GM12878 (cell line): ENCODE measurements around the gene HMGXB3. TPM values are rescaled to one million over a fixed set of nuclear protein-coding genes. Genes with fewer than 3 reads are reported as not detected.

Experiments
- ATAC-seq: fragments of 200-7000 bp; cut with Tn5 transposase; 3 replicates; pipeline ENCODE4 v1.9.1; 2020; ENCODE audit warnings: mild to moderate bottlenecking, moderate library complexity
- BruUV-seq: library from RNA; stranded (reverse); fragments of 400-500 nt; replicated peaks from 2 replicates; lab custom pipeline; 2021; lab: Mats Ljungman, UMichigan
- CTCF ChIA-PET: fragments of 300-600 bp; sonication (Branson Sonifier 250); formaldehyde crosslinking; extraction: SDS; loops from one replicate; lab custom pipeline; 2021; ENCODE audit warnings: inconsistent platforms; lab: Yijun Ruan, JAX
- POLR2A ChIA-PET: fragments of 350-600 bp; formaldehyde crosslinking; extraction: SDS; loops from one replicate; lab custom pipeline; 2021; ENCODE audit warnings: inconsistent platforms; lab: Charles Lee
- RAD21 ChIA-PET: fragments of 300-600 bp; sonication (Branson Sonifier 250); formaldehyde crosslinking; loops from one replicate; lab custom pipeline; 2023; ENCODE audit warnings: antibody characterized with exemption; ENCODE audit not compliant: unreplicated experiment; lab: Charles Lee
- SMC1A ChIA-PET: fragments of 300-600 bp; sonication (Branson Sonifier 250); formaldehyde crosslinking; loops from one replicate; lab custom pipeline; 2023; ENCODE audit not compliant: unreplicated experiment, uncharacterized antibody; lab: Charles Lee
- DNase-seq: peaks from one replicate; pipeline ENCODE4 v3.0.0-alpha.2; 2011; ENCODE audit warnings: low read depth, low spot score
- FAIRE-seq: peaks from 3 replicates; lab custom pipeline; 2011; peaks lifted over from hg19 to GRCh38; lab: Jason Lieb, UNC
- H2AFZ ChIP-seq: 2 replicates; pipeline ENCODE4 v1.6.0; 2011; ENCODE audit warnings: low read depth, low read length, control low read depth; ENCODE audit not compliant: control insufficient read depth
- H3K27ac ChIP-seq: 2 replicates; pipeline ENCODE4 v1.5.1; 2011; ENCODE audit warnings: control low read depth; ENCODE audit not compliant: control insufficient read depth, insufficient read depth
- H3K27me3 ChIP-seq, 2 experiments: replicated peaks in 1 of 2; 2 replicates each; pipeline versions ENCODE4 v1.6.0 to v1.6.1; 2011; ENCODE audit warnings: low read length in 1 of 2; ENCODE audit not compliant: control insufficient read depth in 2 of 2, insufficient read depth in 2 of 2
- H3K36me3 ChIP-seq, 2 experiments: 2 replicates each; pipeline ENCODE4 v1.5.1; 2011; ENCODE audit warnings: low read length in 1 of 2; ENCODE audit not compliant: control insufficient read depth in 2 of 2, insufficient read depth in 2 of 2
- H3K4me1 ChIP-seq: 2 replicates; pipeline ENCODE4 v1.6.1; 2011; ENCODE audit warnings: mild to moderate bottlenecking, low read length, moderate library complexity, mixed read lengths; ENCODE audit not compliant: control insufficient read depth, insufficient read depth
- H3K4me2 ChIP-seq: 2 replicates; pipeline ENCODE4 v1.6.0; 2011; ENCODE audit warnings: control low read depth; ENCODE audit not compliant: control insufficient read depth, insufficient read depth
- H3K4me3 ChIP-seq: fragments of 200-600 bp; sonication (generic); 2 replicates; pipeline ENCODE4 v1.5.1; 2016
- H3K79me2 ChIP-seq: 2 replicates; pipeline ENCODE4 v1.6.0; 2011; ENCODE audit warnings: low read length; ENCODE audit not compliant: control insufficient read depth, insufficient read depth
- H3K9ac ChIP-seq: 2 replicates; pipeline ENCODE4 v1.8.0; 2011; ENCODE audit warnings: low read length, control low read depth, mixed read lengths; ENCODE audit not compliant: control insufficient read depth, insufficient read depth
- H3K9me3 ChIP-seq: replicated peaks from 3 replicates; pipeline ENCODE4 v1.5.1; 2011; ENCODE audit warnings: mild to moderate bottlenecking, low read length; ENCODE audit not compliant: control insufficient read depth, insufficient read depth
- H4K20me1 ChIP-seq: 2 replicates; pipeline ENCODE4 v1.6.0; 2011; ENCODE audit not compliant: control insufficient read depth, insufficient read depth
- CTCF ChIP-seq, 3 experiments: IDR thresholded peaks in 2 of 3; conservative IDR thresholded peaks in 1 of 3; 2 replicates each; pipeline ENCODE4 v1.5.1; 2011; ENCODE audit warnings: low read depth in 3 of 3, low read length in 3 of 3, mild to moderate bottlenecking in 3 of 3, control low read depth in 2 of 3, moderate library complexity in 2 of 3, inconsistent platforms in 1 of 3, mixed read lengths in 1 of 3; ENCODE audit not compliant: control insufficient read depth in 2 of 3, insufficient read depth in 1 of 3; ENCODE audit errors: extremely low read depth in 1 of 3
- KDM1A ChIP-seq: fragments of 200-600 bp; sonication (generic); IDR thresholded peaks from 2 replicates; pipeline ENCODE4 v1.6.1; 2016; ENCODE audit warnings: borderline replicate concordance
- PAX5 ChIP-seq: IDR thresholded peaks from 2 replicates; pipeline ENCODE4 v1.6.1; 2011; ENCODE audit warnings: low read depth, low read length, borderline replicate concordance
- POLR2AphosphoS2 ChIP-seq: IDR thresholded peaks from 2 replicates; pipeline ENCODE4 v1.6.1; 2011; ENCODE audit warnings: low read depth, mild to moderate bottlenecking, low read length, improper control_type of control experiment, moderate library complexity
- ZBTB40 ChIP-seq: fragments of 450-650 bp; IDR thresholded peaks from 2 replicates; pipeline ENCODE4 v1.6.1; 2016; ENCODE audit warnings: mild to moderate bottlenecking, moderate library complexity, borderline replicate concordance
- ZNF24 ChIP-seq: fragments of 450-650 bp; IDR thresholded peaks from 2 replicates; pipeline ENCODE4 v1.6.1; 2017; ENCODE audit warnings: antibody characterized with exemption, mild to moderate bottlenecking
- WGBS: methylation state at CpG from one replicate; pipeline ENCODE4 v1.1.6; 2016; ENCODE audit warnings: low lambda C conversion rate; ENCODE audit not compliant: insufficient replicate concordance, insufficient coverage; ENCODE audit errors: missing lambda C conversion rate; 5-methylcytosine and 5-hydroxymethylcytosine counted together
- in situ Hi-C: fragments of 300-500 bp; cut with MboI; formaldehyde crosslinking; loops from 9 replicates; pipeline ENCODE4 v1.14.3; 2018; ENCODE audit warnings: mixed read lengths
- intact Hi-C: fragments of 100-400 bp; cut with micrococcal nuclease; formaldehyde crosslinking; loops from one replicate; pipeline ENCODE4 v1.14.2; 2022; ENCODE audit not compliant: unreplicated experiment
- polyA plus RNA-seq, 11 experiments: library from polyadenylated mRNA; depleted of rRNA in 4 of 11; unstranded in 6 of 11; stranded (reverse) in 5 of 11; fragments of >200 nt; fragmentation: Nextera tagmentation in 4 of 11; fragmentation: Illumina TruSeq in 1 of 11; extraction: Ambion mirVana in 4 of 11; extraction: Trizol in 1 of 11; gene quantifications; 1 replicate in 1 of 11; 2 replicates in 10 of 11; pipeline versions ENCODE4 v1.2.1 to v1.2.3, GENCODE V29; 2011 to 2016; ENCODE audit warnings: inconsistent platforms in 2 of 11, missing spikeins in 2 of 11, low read depth in 1 of 11
- total RNA-seq, 4 experiments: library from RNA; depleted of rRNA in 3 of 4; stranded (reverse); fragments of >200 nt in 3 of 4; fragmentation: Illumina TruSeq in 1 of 4; extraction: Trizol in 1 of 4; gene quantifications; 2 replicates each; pipeline versions ENCODE4 v1.2.1 to v1.2.3, GENCODE V29; 2013 to 2021
- TF ChIP-seq, protein P1 (sequence below): fragments of 150-350 bp; IDR thresholded peaks from 2 replicates; pipeline ENCODE4 v1.6.1; 2014; ENCODE audit warnings: mild to moderate bottlenecking, low read depth, low read length
- TF ChIP-seq, protein P2 (sequence below): fragments of 450-650 bp; IDR thresholded peaks from 2 replicates; pipeline ENCODE4 v1.6.1; 2016; ENCODE audit warnings: mild to moderate bottlenecking

Gene HMGXB3
- total and polyA plus RNA-seq, 10 of the 15 experiments (the other 5 are each of a cell fraction or from before 2014, with no cell fraction given), result 1.00 to 42.2 (median 28.1) TPM

DNA sequence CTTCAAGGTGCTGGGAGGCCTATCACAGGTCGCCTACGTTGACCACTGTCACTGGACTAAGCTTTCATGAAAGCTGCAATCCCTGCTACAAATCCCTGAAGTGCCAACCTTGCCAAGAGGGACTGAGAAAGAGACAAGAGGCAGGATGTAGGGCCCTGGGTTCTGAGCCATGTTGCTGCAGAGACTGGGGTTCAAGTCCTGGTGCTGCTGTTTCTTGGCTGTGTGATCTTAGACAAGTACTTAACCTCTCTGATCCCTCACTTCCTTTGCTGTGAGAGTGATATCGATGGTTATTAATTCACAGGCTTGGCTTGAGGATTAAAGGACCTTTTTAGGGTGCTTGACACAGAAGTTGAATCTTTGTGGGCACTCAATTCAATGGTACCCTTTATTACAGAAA is 70.3 kb downstream of the HMGXB3 start:
- RAD21 ChIA-PET, result no interaction called here
- POLR2A ChIA-PET, result no interaction called here
- no peak overlapping the region for H2AFZ ChIP-seq

More for the DNA sequence above, 70.3 kb downstream of the HMGXB3 start:
- Histone ChIP-seq H3K79me2 (no peaks in the 10 kb centered on the region), H3K4me3 (no peak overlapping the region), H3K4me2 (no peak overlapping the region), H3K9ac (no peak overlapping the region), H3K36me3 (no peaks in the 10 kb centered on the region), H4K20me1 (no peaks in the 10 kb centered on the region), H3K27ac (no peak overlapping the region), H3K9me3 (no peaks in the 10 kb centered on the region), H3K27me3 (no peaks in the 10 kb centered on the region), H3K4me1 (no peaks in the 10 kb centered on the region)
- no peak for DNase-seq
- BruUV-seq, result no TSS peak
- intact Hi-C loops (no loop called here), in situ Hi-C loops (no loop called here)
- SMC1A ChIA-PET, result no interaction called here
- CTCF ChIA-PET, result interaction anchor here (0.7 kb wide), 1 partner anchor 21 kb away, joined by 3 read pairs; no protein-coding TSS in a partner anchor
- TF ChIP-seq ZBTB40, result no peak
- TF ChIP-seq, protein P1, sequence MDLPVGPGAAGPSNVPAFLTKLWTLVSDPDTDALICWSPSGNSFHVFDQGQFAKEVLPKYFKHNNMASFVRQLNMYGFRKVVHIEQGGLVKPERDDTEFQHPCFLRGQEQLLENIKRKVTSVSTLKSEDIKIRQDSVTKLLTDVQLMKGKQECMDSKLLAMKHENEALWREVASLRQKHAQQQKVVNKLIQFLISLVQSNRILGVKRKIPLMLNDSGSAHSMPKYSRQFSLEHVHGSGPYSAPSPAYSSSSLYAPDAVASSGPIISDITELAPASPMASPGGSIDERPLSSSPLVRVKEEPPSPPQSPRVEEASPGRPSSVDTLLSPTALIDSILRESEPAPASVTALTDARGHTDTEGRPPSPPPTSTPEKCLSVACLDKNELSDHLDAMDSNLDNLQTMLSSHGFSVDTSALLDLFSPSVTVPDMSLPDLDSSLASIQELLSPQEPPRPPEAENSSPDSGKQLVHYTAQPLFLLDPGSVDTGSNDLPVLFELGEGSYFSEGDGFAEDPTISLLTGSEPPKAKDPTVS, result no peak
- no peak for TF ChIP-seq PAX5
- no peak for TF ChIP-seq ZNF24
- no peak for TF ChIP-seq POLR2AphosphoS2
- no peak for TF ChIP-seq CTCF (IDR thresholded peaks at IDR 0.05 in 2 of 3, conservative IDR thresholded peaks at IDR 0.05 in 1 of 3; ENCODE audit: control insufficient read depth in 2 of 3, extremely low read depth in 1 of 3, insufficient read depth in 1 of 3, low read depth in 3 of 3, low read length in 3 of 3)
- TF ChIP-seq, protein P2, sequence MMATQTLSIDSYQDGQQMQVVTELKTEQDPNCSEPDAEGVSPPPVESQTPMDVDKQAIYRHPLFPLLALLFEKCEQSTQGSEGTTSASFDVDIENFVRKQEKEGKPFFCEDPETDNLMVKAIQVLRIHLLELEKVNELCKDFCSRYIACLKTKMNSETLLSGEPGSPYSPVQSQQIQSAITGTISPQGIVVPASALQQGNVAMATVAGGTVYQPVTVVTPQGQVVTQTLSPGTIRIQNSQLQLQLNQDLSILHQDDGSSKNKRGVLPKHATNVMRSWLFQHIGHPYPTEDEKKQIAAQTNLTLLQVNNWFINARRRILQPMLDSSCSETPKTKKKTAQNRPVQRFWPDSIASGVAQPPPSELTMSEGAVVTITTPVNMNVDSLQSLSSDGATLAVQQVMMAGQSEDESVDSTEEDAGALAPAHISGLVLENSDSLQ, result no peak
- no peak for TF ChIP-seq KDM1A
- no peak for FAIRE-seq
- ATAC-seq, result no peak
- WGBS, result 20% methylated on average over 3 of the region's 3 CpGs
